Stimulated activated CD8-positive, alpha-beta memory T cell treated with anti-CD3 and anti-CD28 coated beads, Interleukin-12 subunit alpha, Interleukin-12 subunit beta, amount 100 ng/mL, for 24 hours (primary cell): ENCODE data around the gene MAP4K2.
"Not testable (repeated sequence)": the region's sequence is repeated elsewhere in the genome, so short reads cannot be mapped to it uniquely, and the experiment has no call there.

Source experiments
- DNase-seq: peaks from one replicate; pipeline ENCODE4 v3.0.0-alpha.2; 2020; ENCODE audit errors: extremely low read depth

Gene MAP4K2

GRCh38 chr11:64838600-64839334 is 35.8 kb upstream of the MAP4K2 start:
- DNase-seq = no peak

GRCh38 chr11:64837887-64838351 is 34.9 kb upstream of the MAP4K2 start:
- no peak for DNase-seq

GRCh38 chr11:64836448-64837072 is 33.5 kb upstream of the MAP4K2 start:
- DNase-seq = no peak

GRCh38 chr11:64835616-64836447 is 32.8 kb upstream of the MAP4K2 start:
- DNase-seq = no peak

- DNase-seq = no peak
Measured at GRCh38 chr11:64834723-64835615, 32.0 kb upstream of the MAP4K2 start.

GRCh38 chr11:64834031-64834722 is 31.2 kb upstream of the MAP4K2 start:
- DNase-seq = no peak

- DNase-seq = no peak
Measured at GRCh38 chr11:64833509-64833908, 30.5 kb upstream of the MAP4K2 start.

GRCh38 chr11:64833198-64833502 is 30.1 kb upstream of the MAP4K2 start:
- DNase-seq = no peak

GRCh38 chr11:64832467-64833197 is 29.6 kb upstream of the MAP4K2 start:
- no peak for DNase-seq

GRCh38 chr11:64831411-64831891 is 28.4 kb upstream of the MAP4K2 start:
- no peak for DNase-seq

- no peak for DNase-seq
Measured at GRCh38 chr11:64829536-64830251, 26.7 kb upstream of the MAP4K2 start.

- no peak for DNase-seq
Measured at GRCh38 chr11:64827451-64827839, 24.4 kb upstream of the MAP4K2 start.

GRCh38 chr11:64826578-64827450 is 23.8 kb upstream of the MAP4K2 start:
- DNase-seq = no peak

GRCh38 chr11:64826062-64826461 is 23.0 kb upstream of the MAP4K2 start:
- no peak for DNase-seq

- DNase-seq = no peak
Measured at GRCh38 chr11:64823568-64824119, 20.6 kb upstream of the MAP4K2 start.

GRCh38 chr11:64817476-64817875 is 14.5 kb upstream of the MAP4K2 start:
- DNase-seq = no peak

- DNase-seq = not testable (repeated sequence)
Measured at GRCh38 chr11:64815433-64815832, 12.4 kb upstream of the MAP4K2 start.

GRCh38 chr11:64814712-64815187 is 11.7 kb upstream of the MAP4K2 start:
- no peak for DNase-seq
